Astrocyte of the spinal cord (primary cell): ENCODE measurements around the gene METTL27.

Experiments used
- DNase-seq: peaks from one replicate; pipeline ENCODE4 v3.0.0; 2011; ENCODE audit warnings: low read depth, low spot score
- H3K4me3 ChIP-seq: 2 replicates; pipeline ENCODE4 v1.5.1; 2011; ENCODE audit warnings: low read depth, mild to moderate bottlenecking, low read length, moderate library complexity
- CTCF ChIP-seq: IDR thresholded peaks from 2 replicates; pipeline ENCODE4 v1.5.1; 2012; ENCODE audit warnings: low read depth, mild to moderate bottlenecking, low read length, inconsistent platforms
- in situ Hi-C: cut with HindIII; loops from 2 replicates; pipeline ENCODE4 v1.10.0; 2017; ENCODE audit warnings: low sequenced_read_pairs

The METTL27 gene

GRCh38 chr7:73830681-73831583 lies 11.4 kb downstream of the METTL27 start, which contains the start of gene CLDN4:
Gene CLDN4 (plus strand): TSS chr7:73830996. CDS start chr7:73831202, 206 bp downstream.
- H3K4me3 ChIP-seq: no peak within 1 kb of the TSS
- no peak for DNase-seq
- TF ChIP-seq CTCF: no peak
- in situ Hi-C loops: no loop called here

DNA sequence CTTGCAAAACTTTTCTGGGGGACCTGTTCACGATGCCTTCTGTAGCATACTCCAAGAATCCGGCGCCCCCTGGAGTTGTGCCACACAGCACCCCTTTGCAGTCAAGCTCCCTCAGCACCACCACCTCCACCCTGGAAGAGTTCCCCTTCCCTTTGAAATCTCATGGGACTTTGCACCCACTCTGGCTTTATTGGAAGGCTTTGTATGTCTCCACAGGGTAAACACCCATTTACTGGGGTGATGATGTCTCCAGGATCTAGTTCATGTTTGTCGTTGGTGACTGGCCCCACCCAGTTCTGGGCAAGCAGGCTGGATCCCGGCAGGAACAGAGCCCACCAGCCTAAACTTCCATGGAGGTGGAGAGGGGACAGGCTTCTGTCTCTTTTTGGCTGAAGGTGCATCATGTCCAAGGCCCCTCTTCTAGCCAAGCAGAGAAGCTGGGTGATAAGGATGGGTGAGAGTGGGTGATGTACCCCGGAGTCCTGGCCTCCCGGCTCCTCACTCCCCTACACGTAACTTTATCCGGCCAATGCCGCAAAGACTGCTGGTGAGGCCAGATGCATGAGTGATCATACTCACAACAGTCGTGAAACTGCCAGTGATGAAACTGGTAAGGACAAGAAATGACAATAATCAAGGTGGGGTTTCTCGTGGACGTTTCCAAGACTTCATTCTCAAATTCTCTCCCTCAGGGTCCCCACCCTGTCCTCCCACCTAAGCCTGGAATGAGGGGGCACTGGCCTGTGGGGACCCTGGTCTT lies 12.2 kb downstream of the METTL27 start:
- TF ChIP-seq CTCF: no peak
- in situ Hi-C loops: no loop called here
- H3K4me3 ChIP-seq: no peak overlapping the region
- DNase-seq: no peak

GRCh38 chr7:73829505-73829904 lies 12.8 kb downstream of the METTL27 start:
- no peak for DNase-seq
- no peak overlapping the region for H3K4me3 ChIP-seq
- no peak for TF ChIP-seq CTCF
- in situ Hi-C loops: no loop called here

DNA sequence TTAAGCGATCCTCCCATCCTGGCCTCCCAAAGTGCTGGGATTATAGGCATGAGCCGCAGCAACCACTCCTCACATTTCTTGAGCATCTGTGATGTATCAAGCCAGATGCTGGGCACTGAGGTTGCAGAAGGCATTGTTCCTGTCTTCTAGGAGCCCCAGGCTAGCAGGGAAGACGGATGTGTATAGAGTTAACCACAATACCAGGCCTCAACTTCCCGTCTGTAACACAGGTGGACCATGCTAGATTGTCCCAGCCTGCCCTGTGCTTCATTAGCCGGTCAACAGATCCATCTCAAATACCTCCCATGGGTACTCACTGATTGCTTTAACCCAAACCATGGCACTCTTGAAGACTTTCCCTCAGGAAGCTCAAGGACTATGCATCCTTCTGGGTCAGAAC lies 13.3 kb downstream of the METTL27 start:
- no peak for TF ChIP-seq CTCF
- no peak for DNase-seq
- no peak overlapping the region for H3K4me3 ChIP-seq
- in situ Hi-C loops: no loop called here

- TF ChIP-seq CTCF: no peak
- in situ Hi-C loops: no loop called here
- DNase-seq: no peak
- H3K4me3 ChIP-seq: no peak overlapping the region
Observed at GRCh38 chr7:73828107-73828803, 14.1 kb downstream of the METTL27 start.

DNA sequence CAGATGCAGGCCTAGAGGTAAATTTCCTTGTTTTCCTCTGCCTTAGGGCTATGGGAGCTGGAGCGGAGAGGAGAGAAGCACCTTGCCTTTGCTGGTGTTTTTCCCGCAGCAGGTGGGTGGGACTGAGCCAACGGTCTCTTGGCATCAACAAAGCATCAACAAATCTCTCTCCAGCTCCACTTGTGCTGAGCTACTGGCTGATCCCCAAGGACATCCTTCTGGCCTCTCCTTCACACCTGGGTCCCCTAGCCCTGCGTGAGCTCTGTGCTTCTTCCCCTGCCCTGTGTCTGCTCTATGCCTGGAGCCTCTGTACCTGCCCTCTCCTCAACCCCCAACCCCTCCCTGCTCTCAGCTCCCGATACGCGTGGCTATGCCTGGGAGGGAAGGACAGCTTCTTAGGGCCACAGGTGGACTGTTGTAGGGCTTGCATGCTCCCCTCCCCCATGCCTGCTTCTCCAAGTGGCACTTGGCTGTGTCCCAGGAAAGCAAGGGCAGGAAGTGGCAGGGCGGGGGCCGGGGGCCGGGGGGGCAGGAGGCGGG lies 14.7 kb downstream of the METTL27 start:
- H3K4me3 ChIP-seq: no peak overlapping the region
- TF ChIP-seq CTCF: no peak
- in situ Hi-C loops: no loop called here
- DNase-seq: no peak
